GM21515 (cell line): Measurements from ENCODE around the gene GPR161.

Source experiments
- ATAC-seq: cut with Tn5 transposase; IDR thresholded peaks from one replicate; pipeline ENCODE4 v1.9.1; 2021; ENCODE audit not compliant: unreplicated experiment

Gene GPR161

DNA sequence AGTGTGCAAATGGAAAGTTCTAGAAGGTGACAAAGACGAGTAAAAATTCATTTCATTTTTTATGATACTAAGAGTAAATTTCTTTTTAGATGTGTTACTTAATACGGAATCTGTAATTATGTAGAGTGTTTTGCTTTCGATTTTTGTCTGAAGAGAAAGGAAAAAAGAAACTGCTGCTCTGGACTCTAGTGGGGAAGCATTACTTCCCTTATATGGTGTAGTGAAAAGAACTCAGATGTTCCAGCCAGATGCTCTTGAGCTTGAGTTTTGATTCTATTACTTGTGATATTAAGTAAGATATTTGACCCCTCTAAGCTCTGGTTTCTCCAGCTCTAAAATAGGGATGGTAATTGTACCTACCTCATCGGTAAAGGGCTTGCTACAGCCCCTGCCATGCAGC, 12.2 kb upstream of the GPR161 start:
- ATAC-seq, result peak; percentile 65

DNA sequence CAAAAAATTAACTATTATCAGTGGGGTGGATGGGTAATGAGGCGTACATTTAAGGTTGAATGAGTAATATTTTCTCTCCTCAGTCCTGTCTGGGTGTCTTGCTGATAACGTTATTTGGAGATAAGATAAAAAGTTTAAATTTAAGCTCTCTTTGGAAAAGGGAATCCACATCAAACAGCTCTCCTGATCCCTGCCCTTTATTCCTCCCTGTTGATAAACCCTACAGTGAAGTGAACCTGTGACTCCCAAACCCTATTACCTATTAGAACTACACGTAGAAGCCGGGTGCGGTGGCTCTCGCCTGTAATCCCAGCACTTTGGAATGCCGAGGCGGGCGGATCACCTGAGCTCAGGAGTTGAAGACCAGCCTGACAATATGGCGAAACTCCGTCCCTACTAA, 9.9 kb upstream of the GPR161 start:
- no peak for ATAC-seq

DNA sequence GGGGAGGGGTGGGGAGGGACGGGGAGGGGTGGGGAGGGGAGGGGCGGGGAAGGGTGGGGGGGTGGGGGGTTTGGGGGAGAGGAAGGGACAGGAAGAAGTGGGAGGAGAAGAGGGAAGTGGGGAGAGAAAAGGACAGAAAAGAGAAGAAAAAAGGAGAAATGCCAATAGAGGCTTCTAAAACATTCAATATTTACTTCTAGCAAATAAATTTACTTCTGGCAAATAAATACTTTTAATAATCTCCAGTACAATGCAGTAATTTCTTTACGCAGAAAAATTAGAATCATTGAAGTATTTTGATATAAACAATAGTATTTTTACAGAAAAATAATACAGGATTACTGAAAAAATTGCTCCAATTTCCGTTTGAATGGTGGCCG, 9.4 kb upstream of the GPR161 start:
- ATAC-seq, result no peak

DNA sequence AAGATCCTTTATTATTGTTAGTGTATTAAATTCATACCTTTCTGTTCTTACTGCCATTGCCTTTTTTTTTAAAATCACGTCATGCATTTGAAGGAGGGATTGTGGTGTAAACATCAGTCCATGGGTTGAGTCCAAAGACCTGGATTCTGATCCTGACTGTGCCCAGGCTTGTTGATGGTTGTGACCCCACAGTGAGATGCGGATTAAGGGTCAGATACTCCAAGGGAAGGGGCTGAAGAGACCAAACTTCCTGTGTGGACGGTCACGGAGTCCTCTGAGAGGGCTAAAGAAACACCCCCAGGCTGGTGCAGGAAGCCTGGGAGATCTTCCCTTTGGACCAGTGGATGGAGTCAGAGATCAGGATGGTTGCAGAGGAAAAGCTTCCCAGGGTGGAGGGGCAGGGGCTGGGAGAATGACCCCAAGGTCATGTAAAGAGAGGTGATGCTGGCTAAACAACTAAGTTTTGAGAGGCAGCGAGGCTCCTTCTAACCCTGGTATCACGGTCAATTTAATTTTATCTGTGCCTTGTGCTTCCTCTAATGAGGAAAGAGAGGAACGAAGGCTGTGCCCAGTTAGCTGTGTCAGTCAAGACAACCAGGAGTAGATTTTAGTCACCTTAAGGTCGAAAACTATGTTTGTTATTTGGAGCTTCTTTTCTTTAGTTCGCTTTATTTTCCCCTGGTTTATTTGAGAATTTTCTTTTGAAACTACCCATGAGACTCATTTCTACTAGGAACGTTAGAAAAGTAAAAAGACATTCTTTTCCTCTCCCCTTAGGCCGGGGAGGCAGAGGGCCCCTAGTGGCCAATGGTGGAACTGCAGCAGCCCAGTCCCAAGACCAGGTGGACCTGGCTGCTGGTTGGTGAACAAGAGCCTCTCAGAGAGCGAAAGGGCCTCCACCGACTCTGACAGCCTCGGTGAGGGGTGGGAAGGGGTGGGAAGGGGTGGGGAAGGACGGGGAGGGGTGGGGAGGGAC, 8.7 kb upstream of the GPR161 start:
- ATAC-seq, result peak; percentile 95

DNA sequence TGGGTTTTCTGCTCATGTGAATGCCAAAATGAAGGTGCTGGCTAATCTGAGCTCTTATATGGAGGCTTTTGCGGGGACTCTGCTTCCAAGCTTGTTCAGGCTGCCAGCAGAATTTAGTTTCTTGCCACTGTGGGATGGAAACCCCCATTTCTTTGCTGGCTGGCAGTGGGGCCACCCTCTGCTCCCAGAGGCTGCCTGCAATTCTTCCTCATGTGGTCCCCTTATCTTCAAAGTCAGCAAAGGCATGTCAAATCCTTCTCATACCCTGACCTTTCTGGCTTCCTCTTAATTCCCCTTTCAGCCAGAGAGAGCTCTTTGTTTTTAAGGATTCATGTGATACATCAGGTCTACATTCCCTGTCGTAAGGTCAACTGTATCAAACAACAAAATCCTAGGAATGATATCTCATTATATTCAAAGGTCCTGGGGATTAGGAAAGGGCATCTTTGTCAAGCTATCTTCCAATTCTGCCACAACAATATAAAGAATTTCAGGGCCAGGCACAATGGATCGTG, 5.2 kb upstream of the GPR161 start:
- ATAC-seq, result no peak

DNA sequence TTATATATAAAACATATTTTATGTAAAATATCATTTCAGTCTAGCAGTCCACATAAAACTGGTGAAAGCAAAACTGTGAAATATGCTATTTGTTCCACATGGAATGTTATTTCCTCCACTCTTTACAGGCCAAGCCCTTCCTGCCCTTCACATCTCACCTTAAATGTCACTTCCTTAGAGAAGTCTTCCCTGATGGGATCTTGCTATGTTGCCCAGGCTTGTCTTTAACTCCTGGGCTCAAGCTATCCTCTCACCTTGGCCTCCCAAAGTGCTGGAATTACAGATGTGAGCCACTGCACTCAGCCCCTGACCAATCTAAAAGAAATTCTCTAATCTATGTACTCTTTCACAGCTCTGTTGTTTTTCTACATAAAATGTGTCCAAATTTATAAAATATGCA, 2.3 kb upstream of the GPR161 start:
- no peak for ATAC-seq

DNA sequence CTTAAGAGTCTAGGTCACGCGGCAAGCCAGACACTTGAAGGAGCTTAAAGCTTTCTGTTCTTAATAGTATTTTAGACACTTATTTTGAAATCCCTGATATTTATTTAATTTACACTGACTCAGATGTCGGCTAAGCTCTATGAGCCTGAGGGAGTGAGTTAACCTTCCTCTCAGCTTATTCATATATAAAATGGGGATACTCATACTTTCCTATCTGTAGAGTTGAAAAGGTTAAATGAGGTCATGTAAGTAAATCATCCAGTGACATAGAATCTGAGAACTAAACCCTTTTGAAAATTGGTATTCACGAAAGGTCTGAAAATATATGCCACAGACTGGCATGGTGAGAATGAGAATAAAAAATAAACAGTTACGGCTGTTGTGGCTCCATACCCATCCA, 1.4 kb upstream of the GPR161 start:
- no peak for ATAC-seq

DNA sequence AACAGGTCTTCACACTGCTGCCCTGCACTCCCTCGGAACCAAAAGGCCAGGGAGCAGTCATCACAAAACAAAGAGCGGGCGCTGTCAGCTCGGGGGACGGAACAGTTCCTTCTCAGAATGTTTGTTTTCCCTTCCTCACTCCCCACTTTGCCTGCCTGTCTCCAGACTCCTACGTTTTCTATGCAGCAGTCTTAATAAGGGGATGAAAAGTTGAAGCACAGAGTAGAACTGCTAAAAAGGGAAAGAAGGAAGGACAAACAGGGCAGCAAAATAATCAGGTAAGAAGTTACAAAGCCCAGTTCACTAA, 738 bp upstream of the GPR161 start:
- no peak for ATAC-seq

DNA sequence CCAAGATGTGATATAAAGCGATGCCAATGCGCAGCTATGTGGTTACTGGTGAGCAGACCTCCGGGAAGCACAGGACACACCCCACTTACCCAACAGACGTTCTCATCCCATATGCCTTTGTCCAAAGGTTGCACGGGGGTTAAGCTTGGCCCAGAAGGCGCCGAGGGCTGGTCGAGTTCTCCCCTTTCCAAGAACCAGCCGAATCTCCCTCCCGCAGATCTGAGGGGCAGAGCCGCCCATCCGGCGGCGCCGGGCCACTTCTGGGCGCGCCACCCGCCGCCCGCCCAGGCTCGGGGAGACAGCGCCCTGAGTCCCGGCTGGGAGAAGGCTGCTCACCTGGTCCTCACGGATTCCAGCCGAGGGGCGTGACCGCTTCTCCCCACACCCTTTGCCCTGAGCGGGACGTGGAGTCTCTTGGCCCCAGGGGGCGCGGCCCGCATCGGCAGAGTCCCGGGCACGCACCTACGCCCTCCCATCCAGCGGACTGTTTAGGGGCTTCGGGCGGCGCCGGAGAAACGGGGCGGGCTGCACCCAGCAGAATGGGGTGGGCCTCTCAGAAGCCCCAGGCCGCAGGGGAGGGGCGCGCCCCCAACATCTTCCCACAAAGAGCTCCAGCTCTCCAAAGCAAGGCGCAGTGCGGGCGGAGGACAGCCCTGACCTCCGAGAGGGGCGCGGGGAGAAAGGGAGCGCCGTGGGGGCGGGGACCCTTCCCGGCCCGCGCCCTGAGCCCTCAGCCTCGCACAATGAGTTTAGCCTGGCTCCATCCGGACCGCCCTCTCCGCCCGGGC, 615 bp downstream of the GPR161 start:
- ATAC-seq, result no peak

DNA sequence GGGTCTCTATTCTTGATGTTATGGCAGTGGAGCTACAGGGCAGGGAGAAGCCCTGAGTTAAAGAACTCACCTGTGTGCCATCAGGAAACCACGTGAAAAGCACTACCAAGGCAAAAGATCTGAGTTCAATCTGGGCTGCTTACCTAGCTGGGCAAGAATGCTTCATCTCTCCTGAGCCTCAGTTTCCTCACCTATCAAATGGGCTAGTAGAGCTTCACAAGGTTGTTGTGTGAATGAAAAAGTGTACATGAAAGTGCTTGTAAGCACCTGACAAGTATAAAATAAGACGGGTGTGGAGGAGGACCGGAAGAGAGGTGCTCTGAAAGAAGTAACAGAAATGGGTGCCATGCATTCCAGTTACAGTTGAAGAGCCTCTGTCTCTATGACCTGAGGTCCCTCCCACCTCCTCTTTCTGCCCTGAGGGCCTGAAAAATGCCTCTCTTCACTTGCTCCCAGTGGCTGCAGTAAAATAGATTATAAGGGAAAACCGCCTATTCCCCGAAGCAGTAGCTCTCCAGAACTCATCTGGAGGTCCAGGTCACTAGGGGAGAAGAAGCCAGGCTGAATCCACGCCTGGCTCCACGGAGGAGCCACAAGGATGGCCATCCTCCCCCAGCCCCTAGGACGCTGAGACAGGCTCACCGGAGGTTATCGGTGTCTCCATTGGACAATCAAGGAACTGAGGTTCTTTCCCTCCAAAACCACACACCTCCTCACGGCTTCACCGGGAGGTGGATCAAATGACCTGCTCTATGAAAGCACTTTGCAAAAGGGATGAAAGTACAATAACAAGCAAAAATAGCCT, 1.4 kb downstream of the GPR161 start:
- ATAC-seq, result no peak

DNA sequence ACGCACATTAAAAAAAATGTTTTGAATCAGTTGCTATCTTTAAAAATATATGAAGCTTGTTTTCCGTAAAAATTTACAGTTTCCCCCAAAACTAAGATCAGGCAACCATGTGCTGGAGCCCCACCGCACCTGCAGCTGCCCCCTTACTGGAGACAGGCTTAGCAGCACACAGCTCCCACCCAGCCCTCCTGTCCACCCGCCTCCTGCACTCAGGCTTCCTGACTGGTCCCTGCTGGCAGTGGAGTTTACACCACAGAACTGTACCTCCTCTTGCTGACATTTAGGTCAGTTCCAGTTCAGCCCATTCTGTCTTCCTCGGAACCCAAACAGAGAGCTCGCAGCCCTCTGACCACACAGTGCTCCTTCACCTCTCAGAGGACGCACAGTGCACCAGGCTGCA, 2.1 kb downstream of the GPR161 start:
- ATAC-seq, result no peak

DNA sequence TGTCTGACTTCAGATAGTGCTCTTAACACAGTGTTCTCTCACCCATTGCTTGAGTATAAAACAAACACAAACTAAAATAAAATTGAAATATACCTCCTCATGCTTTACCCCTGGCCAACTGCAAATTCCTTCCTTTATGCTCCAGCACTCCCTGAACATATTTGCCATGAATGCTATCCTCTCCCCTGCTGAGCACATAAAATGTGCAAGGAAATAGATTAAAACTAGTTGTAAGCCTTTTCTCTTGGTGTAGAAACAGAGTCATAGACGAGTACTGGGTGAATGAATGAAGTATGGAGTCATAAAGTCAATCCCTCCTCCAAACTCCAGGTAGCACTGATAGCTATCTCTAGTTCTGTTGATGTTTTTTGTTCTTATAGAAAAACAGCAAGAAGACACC, 2.6 kb downstream of the GPR161 start:
- no peak for ATAC-seq

DNA sequence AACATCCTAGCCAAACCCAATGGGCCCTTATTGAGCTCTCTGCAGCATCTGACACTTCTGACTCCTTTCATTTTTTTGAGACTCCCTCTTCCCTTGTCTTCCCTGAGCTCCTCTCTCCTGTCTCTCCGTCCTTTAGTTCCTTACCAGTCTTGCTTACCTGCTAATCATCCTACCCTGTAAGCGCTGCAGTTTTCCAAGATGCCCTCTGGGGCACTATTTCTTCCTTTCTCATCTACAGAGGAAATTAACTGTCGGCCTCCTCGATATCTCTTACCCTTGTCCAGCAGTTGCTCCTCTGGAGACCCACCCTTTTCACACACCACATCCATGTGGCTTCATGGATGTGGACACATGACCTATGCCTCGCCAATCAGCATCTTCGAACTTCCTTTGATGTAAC, 6.8 kb downstream of the GPR161 start:
- no peak for ATAC-seq

DNA sequence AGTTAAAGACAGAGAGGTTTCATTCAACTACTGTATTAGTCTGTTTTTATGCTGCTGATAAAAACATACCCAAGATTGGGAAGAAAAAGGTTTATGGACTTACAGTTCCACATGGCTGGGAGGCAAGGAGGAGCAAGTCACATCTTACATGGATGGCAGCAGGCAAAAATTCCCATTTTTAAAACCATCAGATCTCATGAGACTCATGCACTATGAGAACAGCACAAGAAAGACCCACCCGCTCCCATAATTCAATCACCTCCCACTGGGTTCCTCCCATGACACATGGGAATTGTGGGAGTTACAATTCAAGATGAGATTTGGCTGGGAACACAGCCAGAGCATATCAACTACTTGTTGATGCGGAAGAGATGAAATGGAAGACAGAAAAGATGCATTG, 9.2 kb downstream of the GPR161 start:
- ATAC-seq, result no peak

DNA sequence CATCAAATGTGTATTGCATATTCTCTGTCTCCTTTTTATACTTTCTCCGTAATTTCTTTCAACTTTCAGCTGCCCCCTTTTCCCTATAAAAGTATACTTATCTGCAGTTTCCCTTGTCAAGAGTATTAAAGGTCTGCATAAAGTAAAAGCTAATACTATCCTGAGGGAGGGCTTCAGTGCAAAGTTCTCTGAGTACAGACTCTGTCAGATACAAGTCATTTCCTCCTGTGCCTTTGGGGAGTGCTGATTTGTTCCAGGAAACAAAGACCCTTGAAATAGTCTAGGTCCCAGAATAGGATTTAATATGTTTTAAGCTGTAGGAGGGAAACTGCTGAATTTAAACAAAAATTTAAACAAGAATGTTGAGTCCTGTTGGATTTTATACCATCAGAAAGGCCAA, 11.7 kb downstream of the GPR161 start:
- no peak for ATAC-seq

DNA sequence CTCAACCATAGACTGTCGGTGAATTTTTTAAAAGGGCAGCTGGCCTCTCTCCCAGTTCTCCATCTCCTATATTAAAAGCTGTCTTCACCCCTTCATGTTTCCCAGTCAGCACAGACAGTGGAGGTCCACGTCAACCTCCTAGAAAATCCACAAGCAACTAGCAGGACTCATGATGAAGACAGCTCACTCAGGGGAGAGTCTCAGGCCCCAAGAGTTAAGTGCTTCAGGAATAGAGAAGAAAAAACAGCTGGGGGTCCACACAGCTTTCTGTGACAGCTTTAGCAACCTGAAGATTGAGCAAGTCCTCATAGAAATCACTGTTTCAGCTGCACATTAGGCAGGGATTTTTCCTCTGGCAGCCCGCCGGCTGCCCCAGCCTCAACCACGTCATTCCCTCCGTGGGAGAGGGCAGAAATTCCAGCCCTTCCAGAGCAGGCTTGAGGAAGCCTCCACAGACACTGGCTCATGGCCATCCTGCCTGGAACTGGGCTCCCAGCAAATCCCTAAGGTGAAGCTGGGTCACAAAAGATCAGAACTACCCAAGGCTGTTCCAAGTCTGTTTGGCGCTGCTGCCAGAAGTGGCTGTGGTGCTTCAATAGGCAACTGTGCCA, 15.2 kb downstream of the GPR161 start:
- ATAC-seq, result no peak

DNA sequence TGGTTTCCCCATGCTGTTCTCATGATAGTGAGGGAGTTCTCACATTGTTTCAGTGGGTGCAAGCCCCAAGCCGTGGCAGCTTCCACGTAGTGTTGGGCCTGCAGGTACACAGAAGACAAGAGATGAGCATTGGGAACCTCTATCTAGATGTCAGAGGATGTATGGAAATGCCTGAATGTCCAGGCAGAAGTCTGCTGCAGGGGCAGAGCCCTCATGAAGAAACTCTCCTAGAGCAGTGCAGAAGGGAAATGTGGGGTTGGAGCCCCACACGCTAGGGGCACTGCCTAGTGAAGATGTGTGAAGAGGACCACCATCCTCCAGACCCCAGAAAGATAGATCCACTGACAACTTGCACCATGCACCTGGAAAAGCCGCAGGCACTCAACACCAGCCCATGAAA, 17.0 kb downstream of the GPR161 start:
- no peak for ATAC-seq

DNA sequence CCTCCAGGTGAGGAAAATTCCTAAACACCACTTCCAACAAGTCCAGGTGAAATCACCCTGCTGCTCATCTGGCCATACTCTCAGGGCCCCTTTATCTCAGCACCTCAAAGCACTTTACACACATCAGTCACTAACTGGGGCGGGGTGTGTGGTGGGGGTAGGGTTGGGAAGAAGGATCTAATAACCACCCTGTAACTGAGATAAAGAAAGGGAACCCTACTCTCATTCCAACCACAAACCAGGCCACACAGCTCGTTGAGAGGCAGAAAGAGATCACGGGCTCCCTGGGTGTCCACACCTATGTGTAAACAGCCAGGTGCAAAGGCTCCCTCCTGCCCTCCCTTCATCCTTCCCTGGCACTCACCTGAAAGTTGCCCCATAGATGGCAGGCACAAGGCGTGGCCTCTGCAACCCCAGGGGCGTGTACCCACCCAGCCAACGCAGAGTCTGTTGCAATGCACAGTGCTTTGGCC, 20.4 kb downstream of the GPR161 start:
- no peak for ATAC-seq

DNA sequence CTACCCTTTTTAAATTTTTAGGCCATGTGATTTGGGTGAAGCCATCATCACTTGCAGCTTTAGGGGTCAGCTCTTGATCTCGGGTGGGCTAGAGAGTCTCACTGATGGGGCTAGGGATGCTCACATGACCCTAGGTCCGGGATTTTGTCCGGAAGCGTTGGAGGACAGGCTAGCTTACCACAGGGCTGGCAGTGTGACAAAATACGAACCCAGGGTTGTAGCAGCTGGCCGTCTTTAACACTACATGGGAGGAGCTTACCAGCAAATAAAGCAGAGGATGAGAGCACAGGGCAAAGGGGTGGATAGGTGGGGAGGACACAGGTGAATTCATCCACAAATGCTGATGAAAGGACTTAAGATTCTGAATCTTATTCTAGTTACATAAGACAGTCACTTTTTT, 21.9 kb downstream of the GPR161 start:
- ATAC-seq, result no peak

DNA sequence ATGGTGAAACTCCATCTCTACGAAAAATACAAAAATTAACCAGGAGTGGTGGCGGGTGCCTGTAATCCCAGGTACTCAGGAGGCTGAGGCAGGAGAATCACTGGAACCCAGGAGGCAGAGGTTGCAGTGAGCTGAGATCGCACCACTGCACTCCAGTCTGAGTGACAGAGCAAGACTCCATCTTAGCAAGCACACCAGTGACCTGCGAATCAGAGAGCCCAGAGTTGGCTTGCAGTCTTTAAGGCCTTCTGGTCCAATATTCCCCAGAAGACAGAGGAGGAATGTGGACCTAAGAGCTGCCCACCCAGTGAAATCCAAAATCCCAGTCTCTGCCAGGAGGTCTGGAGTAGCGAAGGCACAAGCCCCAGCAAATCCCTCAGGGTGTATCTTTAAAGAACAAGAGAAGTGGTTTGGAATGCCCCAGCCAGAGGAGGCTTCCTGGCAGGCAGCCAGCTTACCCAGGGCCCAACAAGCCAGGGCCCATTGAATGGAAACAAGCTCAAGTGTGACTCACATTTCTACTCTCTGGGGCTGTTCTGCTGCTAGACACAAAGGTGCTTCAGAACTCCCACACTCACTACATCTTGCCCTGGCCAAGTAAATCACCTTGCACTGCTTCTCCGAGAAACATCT, 23.9 kb downstream of the GPR161 start:
- no peak for ATAC-seq
